HG03064 (cell line): ENCODE data around the gene SLX4IP.

ENCODE experiments used
- ATAC-seq: cut with Tn5 transposase; IDR thresholded peaks from one replicate; pipeline ENCODE4 v1.9.1; 2021; ENCODE audit warnings: low read depth; ENCODE audit not compliant: unreplicated experiment

The SLX4IP gene

GRCh38 chr20:10513931-10514575, 78.9 kb downstream of the SLX4IP start:
- ATAC-seq, result no peak

- no peak for ATAC-seq
Measured at GRCh38 chr20:10516529-10516928, 81.4 kb downstream of the SLX4IP start.

GRCh38 chr20:10519361-10520046, 84.4 kb downstream of the SLX4IP start:
- no peak for ATAC-seq

DNA sequence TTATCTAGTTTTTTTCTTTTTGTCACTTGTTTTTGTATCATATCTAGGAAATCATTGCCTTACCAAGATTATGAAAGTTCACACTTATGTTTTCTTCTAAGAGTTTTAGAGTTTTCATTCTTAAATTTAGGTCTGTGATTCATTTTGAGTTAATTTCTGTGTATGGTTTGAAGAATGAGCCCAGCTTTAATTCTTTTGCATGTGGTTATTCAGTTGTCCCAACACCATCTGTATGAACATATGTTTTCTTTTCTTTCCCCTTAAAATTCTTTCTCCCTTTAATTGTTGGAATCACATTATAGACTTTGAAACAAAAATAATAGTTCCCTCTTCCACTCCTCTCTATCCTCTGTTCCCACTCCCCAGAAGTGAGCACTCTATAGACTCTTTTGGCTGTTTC, 85.4 kb downstream of the SLX4IP start:
- no peak for ATAC-seq

DNA sequence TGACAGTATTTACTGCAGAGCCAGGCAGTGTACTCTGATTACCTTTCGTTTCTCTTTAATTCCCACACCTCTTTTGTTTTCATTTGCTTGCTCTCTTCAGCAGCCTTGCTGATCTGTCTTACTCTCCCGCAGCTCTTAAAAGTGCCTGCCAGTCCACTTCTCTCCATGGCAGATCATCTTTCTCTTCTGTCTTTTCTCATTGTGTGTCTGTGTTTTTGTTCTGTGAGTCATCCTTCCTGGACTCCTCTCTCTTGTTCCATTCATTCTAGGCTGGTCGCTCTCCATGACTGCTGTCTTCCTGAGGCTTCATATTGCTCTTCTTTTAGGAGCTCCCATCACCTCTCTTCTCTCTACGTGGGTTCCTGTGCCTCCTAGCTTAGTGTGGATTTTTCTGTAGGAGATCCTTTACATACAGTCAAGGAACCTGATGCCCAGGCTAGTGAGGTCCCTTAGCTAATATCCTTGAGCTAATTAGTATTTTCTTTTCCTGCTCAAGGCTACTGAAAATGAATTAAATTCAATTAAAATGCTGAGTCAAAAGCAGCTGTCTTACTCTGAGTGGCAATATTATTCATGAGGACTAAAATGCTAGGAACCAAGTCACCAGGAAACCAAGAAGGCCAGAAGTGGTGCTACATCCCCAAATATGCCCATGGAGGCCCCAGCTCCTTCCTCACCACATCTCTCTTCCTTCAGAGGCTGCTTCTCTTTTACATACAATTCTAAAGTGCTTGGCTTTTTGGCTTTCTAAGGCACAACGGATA, 86.1 kb downstream of the SLX4IP start:
- no peak for ATAC-seq

- no peak for ATAC-seq
Measured at GRCh38 chr20:10521836-10522235, 86.7 kb downstream of the SLX4IP start.

- no peak for ATAC-seq
Measured at GRCh38 chr20:10522328-10522727, 87.2 kb downstream of the SLX4IP start.

DNA sequence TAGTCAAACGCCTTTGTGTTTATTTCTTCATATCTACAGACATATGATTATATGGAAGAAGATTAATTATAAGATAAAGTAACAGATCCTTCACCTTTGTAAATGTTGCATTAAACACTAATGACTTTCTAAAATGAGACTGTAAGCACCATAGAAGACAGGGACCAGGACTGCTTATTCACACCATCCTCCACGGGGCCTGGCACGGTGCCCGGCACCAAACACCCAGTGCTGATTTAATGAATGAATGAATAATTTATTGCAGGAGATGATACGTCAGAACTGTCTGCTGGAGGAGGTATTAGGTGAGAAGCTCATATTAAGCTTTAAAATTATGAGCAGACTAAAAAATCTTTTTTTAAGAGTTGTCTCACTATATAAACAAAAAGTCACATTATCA, 88.3 kb downstream of the SLX4IP start:
- no peak for ATAC-seq

DNA sequence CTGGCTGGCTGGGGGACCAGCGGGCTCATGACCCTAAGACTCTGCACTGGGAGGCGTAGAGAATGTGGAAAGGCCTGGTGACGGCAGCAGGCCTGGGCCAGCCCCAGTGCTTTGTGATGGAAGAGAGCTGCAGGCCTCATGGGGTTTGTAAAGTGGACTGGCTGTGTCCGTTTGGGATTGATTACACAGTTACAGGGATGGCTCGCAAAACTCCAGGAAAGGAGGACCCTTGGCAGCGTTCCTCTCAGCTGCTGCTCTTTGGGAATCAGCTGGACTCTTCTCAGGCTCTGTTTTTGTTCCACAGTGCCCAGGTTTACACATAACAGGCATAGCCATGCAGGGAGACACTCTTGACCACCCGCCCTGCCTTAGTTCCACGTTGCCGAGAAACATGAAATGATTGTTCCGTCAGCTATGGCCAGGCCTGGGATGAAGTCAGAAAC, 89.0 kb downstream of the SLX4IP start:
- ATAC-seq, result no peak

DNA sequence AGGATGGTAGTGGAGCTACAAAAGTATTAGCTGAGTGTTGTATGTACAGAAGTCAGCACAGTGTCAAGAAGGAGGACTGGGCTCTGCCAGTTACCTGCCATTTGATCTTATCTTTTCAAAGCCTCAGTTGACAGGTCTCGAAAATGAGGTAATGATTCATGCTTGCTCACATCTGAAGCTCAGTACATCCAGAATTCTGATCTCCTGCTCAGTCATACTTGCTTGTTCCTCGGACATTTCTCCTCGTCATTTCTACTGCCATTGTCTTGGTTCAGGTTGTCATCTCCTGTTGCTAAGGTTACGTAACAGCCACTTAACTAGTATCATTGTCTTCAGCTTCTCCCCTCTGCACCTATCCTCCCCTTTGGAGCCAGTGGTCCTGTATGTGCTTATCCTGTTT, 89.5 kb downstream of the SLX4IP start:
- no peak for ATAC-seq

DNA sequence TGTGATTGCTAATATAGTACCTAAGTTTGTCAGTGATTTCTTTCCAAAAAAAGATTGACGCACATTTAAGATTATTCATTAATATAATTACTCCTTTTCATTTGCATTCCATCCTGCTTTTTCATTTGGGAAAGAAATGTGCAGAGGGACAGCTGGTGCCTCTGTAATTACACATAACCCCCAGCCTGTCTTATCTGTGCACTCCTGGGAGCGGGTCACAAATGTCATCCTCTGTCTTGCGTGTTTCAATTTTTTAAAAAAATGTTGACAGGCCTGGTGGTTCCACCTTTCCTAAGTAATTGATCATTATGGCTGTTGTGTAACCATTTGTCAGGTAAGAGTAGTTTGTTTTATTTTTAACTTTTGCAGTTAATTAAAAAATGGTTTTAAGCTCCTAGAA, 92.7 kb downstream of the SLX4IP start:
- ATAC-seq, result no peak

- ATAC-seq, result no peak
Measured at GRCh38 chr20:10530883-10531282, 95.8 kb downstream of the SLX4IP start.

GRCh38 chr20:10531848-10532247, 96.7 kb downstream of the SLX4IP start:
- no peak for ATAC-seq

DNA sequence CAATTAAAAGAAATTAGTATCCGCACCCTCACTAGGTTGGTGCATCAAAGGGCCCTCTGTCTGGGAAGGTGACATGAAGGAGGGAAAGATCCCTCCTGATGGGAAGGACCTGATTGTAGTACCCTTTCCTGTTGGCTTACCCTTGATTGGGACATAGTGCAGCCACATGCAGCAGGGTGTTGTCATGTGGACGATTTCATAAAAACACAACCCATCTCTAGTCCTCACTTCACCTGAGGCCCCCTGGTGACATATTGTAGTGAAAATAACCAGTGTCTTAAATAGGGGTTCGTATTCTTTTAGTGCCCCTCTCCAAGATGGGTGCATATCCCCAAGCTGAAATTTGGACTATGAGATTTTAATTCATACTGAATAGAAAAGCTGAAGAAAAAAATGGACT, 97.3 kb downstream of the SLX4IP start:
- ATAC-seq, result no peak

DNA sequence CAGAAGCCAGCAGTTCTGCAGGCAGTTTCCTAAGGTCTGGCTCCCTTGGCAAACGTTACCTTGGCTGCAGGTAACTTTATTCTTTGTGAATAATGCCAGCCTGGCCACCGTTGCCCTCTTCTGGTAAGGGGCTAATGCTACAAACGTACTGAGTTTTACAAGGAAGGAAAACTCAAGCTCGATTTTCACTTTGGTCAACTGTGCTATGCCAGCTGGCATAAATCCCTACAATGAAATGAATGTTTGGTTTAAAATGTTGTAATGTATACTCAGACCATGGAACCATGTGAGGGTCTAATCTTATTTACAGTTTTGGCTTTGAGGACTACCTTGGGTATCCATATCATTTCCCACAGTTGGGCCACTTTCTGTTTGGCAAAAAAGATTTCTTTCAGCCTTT, 101.4 kb downstream of the SLX4IP start:
- no peak for ATAC-seq

GRCh38 chr20:10537850-10538480, 102.9 kb downstream of the SLX4IP start:
- ATAC-seq, result no peak

- no peak for ATAC-seq
Measured at GRCh38 chr20:10538768-10539167, 103.7 kb downstream of the SLX4IP start.

DNA sequence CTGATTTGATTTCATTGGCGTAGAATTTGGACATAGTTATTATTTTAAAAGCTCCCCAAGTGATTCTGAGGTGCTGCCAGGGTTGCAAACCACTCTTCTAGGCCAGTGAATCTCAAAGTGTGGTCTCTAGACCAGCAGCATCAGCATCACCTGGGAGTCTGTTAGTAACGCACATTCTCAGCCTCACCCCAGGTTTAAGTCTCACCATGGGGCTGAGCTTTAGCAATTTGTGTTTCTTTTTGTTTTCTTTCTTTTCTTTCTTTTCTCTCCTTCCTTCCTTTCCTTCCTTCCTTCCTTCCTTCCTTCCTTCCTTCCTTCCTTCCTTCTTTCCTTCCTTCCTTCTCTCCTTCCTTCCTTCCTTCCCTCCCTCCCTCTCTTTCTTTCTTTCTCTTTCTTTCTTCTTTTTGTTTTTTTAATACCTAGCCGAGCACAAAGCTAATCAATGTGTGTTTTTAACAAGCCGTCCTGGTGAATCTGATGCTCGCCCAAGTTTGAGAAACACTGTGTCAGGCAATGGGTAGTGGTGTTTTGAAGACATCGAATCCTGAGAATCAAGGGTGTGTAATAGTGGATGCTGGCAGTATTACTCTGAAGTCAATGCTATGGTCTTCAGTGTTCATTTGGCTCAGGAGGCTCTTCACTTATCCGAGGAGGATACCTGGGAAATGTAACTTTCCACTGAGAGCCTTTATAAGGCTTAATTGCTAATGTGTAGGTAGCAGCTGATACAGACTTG, 104.9 kb downstream of the SLX4IP start:
- ATAC-seq, result no peak

GRCh38 chr20:10540636-10541493, 105.8 kb downstream of the SLX4IP start:
- ATAC-seq, result no peak
